Measurements from ENCODE around the gene B4GALNT2.

DNA sequence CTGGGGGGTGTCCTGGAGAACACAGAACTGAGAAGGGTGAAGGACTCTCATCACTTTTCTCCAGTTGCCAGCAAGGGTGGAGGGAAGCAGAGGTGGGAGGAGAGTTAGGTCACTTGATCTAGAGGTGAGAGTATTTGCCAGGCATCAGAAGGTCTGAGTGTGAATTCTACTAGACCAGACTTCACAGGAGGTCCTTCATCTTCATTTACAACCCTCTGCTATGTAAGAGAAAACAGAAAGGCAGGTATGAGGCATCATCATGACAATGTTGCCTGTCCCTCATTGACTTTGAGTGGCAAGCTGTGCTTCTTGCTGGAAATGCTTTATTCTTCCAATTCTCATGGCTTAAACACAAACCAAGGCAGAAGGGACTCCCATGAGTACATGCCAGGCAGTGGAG is 45.9 kb upstream of the B4GALNT2 start:
- TF ChIP-seq EP300 (conservative IDR thresholded peaks at IDR 0.05; ENCODE audit: poor library complexity, severe bottlenecking): no peak
- TF ChIP-seq, protein P1, sequence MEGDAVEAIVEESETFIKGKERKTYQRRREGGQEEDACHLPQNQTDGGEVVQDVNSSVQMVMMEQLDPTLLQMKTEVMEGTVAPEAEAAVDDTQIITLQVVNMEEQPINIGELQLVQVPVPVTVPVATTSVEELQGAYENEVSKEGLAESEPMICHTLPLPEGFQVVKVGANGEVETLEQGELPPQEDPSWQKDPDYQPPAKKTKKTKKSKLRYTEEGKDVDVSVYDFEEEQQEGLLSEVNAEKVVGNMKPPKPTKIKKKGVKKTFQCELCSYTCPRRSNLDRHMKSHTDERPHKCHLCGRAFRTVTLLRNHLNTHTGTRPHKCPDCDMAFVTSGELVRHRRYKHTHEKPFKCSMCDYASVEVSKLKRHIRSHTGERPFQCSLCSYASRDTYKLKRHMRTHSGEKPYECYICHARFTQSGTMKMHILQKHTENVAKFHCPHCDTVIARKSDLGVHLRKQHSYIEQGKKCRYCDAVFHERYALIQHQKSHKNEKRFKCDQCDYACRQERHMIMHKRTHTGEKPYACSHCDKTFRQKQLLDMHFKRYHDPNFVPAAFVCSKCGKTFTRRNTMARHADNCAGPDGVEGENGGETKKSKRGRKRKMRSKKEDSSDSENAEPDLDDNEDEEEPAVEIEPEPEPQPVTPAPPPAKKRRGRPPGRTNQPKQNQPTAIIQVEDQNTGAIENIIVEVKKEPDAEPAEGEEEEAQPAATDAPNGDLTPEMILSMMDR (IDR thresholded peaks at IDR 0.05; ENCODE audit: poor library complexity, severe bottlenecking): no peak
- TF ChIP-seq TAF1 (IDR thresholded peaks at IDR 0.05; ENCODE audit: low read depth): no peak
- TF ChIP-seq MXI1 (conservative IDR thresholded peaks at IDR 0.05; ENCODE audit: poor library complexity, severe bottlenecking): no peak
- no peak for TF ChIP-seq SMC3 (conservative IDR thresholded peaks at IDR 0.05; ENCODE audit: poor library complexity)
- TF ChIP-seq POLR2AphosphoS5 (IDR thresholded peaks at IDR 0.05): no peak
- TF ChIP-seq EZH2 (IDR thresholded peaks at IDR 0.05; ENCODE audit: borderline replicate concordance, insufficient read depth, low read length, poor library complexity, severe bottlenecking): no peak
